HG02938 (cell line): ENCODE data around the gene PTPRO.

Source experiments
- ATAC-seq: cut with Tn5 transposase; IDR thresholded peaks from one replicate; pipeline ENCODE4 v1.9.1; 2021; ENCODE audit warnings: mild to moderate bottlenecking, moderate library complexity; ENCODE audit not compliant: unreplicated experiment

Gene PTPRO

GRCh38 chr12:15443611-15444010, 121.3 kb downstream of the PTPRO start:
- no peak for ATAC-seq

GRCh38 chr12:15444523-15444922, 122.2 kb downstream of the PTPRO start:
- ATAC-seq: no peak

DNA sequence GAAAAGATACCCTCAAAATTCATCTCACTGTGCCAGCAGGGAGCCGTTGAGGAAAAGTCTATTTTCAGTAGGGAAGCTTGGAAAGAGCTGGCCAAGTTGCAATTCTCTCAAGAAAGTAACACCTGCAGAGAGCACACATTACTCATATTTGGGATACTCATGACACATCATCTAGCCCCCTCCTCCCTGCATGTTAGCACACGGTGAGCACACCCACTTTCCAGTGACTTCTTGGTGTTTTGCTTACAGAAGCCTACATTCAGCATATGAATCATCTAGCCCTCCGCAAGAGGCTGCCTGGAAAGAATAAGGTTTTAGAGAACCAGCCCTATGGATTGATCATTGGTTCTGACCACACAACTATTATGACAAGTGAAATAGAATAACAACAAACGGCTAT, 124.5 kb downstream of the PTPRO start:
- ATAC-seq: no peak

DNA sequence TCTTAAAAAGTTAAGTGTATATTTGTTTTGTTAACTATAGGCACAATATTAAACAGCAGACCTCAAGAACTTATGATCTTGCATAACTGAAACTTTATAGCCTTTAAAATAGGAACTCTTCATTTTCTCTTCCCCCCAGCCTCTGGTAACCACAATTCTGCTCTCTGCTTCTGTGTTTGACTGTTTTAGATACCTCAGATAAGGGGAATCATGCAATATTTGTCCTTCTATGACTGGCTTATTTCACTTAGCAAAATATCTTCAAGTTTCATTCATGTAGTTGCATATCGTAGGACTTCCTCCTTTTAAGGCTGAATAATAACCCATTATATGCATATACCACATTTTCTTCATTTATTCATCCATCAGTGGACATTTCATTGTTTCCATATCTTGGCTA, 131.3 kb downstream of the PTPRO start:
- ATAC-seq: peak; percentile 94

DNA sequence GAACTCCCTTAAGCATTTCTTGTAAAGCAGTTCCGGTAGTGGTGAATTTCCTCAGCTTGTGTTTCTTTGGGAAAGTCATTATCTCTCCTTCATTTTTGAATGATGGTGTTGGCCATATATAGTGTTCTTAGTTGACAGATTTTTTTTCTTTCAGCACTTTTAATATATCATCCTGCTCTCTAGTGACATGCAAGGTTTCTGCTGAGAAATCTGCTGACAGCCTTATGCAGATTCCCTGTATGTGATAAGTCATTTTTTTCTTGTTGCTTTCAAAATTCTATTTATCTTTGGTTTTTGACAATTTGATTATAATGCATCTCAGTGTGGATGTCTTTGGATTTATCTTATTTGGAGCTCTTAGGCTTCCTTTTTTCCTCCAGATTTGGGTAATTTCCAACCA, 135.7 kb downstream of the PTPRO start:
- ATAC-seq: no peak

GRCh38 chr12:15468911-15469310, 146.6 kb downstream of the PTPRO start:
- no peak for ATAC-seq

DNA sequence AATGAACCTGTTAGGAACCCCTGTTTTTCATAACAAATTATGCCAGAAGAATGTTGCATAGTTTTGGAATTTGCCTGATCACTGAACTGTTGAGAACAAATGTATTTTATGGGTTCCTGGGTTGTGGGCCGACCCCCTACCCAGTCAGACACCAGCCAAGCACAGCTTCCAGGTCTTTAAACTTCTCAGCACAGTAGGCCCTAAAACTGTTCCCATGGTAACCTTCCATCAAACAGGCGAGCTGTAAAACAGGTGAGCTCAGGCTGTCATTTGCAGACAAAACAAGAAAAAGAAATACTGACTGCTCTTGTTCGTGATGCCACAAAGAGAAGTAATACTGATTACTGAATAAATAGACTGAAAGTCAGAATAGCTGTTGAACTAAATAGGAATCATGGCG, 147.0 kb downstream of the PTPRO start:
- no peak for ATAC-seq

DNA sequence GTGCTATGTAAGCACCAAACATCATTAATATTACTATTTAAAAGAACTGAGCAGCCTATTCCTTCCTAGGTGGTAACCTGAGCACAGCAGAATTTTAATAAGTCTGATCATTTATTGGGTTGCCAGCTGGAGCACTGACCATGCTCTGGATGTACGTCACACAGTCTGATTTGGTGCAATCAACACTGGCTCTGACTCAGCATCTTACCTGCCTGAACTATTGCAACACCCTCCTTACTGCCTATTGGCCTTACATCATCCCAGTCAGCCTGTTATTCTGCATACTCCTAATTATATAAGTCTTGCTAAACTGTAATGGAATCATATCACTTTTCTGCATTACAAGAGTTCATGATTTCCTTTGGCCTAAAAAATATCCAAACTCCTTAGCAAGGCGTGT, 149.7 kb downstream of the PTPRO start:
- no peak for ATAC-seq

DNA sequence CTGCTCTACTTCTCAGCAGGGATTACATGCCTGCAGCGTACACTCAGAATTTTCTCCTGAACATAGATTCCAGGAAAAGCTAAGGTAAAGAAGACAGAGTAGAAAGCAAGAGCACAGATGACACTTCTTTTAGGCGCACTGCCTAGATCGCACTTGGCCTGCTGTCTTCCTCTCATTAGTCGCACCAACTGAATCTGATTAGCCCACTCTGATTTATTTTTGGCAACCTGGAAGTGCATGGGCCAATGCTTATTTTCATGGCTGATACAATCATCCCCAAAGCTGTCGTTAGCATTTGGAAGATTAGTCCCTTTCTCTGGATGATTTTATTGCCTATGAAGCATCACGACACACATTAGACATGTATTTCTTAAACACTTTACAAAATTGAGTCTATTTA, 152.5 kb downstream of the PTPRO start:
- ATAC-seq: no peak

DNA sequence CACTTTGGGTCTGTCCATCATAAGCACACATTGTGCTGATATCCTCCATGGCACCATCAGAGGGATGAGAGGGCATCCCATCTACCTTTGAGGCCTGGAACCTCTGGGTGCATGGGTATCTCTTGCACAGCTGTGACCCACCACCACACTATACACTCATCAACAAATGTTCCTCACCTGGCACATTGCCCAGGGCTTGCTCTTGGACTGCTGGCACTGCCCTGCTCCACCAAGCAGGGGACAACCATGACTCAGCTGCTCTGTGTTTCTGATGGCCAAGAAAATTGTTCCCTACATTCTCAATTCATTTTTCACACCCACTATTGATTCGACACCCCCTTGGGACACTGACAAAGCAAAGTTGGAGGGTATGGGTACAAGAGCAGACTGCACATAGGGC, 155.5 kb downstream of the PTPRO start:
- no peak for ATAC-seq

DNA sequence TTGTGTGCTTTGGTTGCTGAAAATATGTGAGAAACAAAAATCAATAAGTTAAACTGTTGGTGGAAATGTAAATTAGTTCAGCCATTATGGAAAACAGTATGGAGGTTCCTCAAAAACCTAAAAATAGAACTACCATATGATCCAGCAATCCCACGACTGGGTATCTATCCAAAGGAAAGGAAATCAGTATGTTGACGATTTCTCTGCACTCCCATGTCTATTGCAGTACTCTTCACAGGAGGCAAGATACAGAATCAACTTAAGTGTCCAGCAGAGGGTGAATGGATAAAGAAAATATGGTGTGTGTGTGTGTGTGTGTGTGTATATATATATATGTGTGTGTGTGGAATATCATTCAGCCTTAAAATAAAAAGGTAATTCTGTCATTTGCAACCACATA, 159.5 kb downstream of the PTPRO start:
- no peak for ATAC-seq

DNA sequence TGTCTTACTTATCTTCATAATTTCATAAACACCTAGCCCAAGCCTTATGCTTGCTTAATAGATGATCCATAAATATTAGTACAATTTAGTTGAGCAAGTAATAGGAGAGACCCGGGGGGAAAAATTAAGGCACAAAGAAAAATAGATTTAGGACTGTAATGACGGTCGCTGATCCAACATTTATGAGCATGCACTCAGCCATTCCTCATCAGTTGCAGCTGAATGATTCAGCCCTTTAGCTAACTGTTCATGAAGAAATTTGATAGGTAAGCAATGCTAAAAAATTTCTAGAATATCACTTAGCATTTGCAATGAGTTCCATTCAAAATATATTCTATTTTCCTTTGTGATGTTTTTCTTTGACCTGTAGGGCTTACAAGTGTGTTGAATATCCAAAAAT, 163.2 kb downstream of the PTPRO start:
- ATAC-seq: no peak

- ATAC-seq: no peak
Measured at GRCh38 chr12:15486859-15487258, 164.6 kb downstream of the PTPRO start.

- no peak for ATAC-seq
Measured at GRCh38 chr12:15488481-15488880, 166.2 kb downstream of the PTPRO start.

- ATAC-seq: no peak
Measured at GRCh38 chr12:15494329-15495046, 172.2 kb downstream of the PTPRO start.

GRCh38 chr12:15495746-15496145, 173.4 kb downstream of the PTPRO start:
- ATAC-seq: no peak

GRCh38 chr12:15496738-15497137, 174.4 kb downstream of the PTPRO start:
- no peak for ATAC-seq

DNA sequence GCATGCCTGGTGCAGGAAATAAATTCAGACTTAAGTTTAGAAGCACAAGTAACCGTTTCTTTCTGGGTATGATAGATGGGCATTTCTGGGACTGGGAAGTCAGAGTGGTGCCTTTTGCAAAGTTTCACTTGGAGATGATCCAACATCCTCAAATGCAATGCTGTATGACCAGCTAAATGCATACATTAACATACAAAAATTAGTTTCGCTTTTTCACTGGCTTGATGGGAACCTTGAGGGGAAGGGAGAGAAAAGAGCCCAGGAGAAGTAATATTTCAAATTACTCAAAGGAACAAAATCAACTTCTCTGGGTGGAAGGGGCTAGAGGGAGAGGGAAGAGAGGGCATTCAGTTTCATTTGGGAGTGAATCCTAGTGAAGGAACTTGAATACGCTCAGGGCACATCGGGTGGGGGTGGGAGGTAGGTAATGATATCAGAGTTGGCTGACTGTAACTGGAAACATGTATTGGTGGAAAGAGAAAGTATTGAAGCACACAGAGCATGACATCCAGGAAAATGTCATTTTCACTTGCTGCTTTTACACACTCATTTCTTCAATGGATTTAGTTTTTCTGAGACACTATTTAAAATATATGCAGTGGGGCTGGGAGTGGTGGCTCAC, 175.5 kb downstream of the PTPRO start:
- ATAC-seq: no peak

- no peak for ATAC-seq
Measured at GRCh38 chr12:15502211-15502610, 179.9 kb downstream of the PTPRO start.

DNA sequence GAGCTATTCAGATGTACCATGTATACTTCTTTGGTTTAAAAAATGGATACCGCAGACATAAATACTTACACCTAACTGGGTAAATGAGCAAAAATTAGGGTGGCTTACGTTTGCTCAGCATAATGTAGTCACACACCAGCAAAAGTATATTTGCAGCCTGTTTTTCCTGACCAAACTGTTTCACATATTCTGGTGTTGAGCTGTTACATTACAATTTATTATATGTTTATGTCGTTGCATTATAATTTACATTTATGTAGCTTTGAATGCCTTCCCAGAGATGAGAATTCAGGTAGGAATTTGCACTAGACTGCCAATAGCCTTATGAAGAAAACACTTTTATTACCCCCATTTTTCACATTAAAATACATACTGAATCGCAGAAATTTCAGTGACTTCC, 183.3 kb downstream of the PTPRO start:
- ATAC-seq: no peak

- ATAC-seq: no peak
Measured at GRCh38 chr12:15515010-15515409, 192.7 kb downstream of the PTPRO start.

- no peak for ATAC-seq
Measured at GRCh38 chr12:15520083-15520482, 197.8 kb downstream of the PTPRO start.

GRCh38 chr12:15520844-15521243, 198.5 kb downstream of the PTPRO start:
- ATAC-seq: no peak
